Esophagus squamous epithelium (tissue), 5 donors: Measurements from ENCODE around the gene CREM. TPM values are rescaled to one million over a fixed set of nuclear protein-coding genes. Genes with fewer than 3 reads are reported as not detected.
A peak's percentile ranks its signal among the peaks of the same experiment; 100 is the strongest.

Source experiments
- DNase-seq: peaks from one replicate; lab custom pipeline; 2025; lab: John Stamatoyannopoulos, UW
- H3K27ac ChIP-seq, 4 donors: fragments of 200-600 bp; sonication (generic); one replicate each; pipeline ENCODE4 v1.5.1; 2016 to 2019; ENCODE audit warnings: mild to moderate bottlenecking in 1 of 4
- H3K27me3 ChIP-seq, 4 donors: fragments of 200-600 bp; sonication (generic); 1 replicate in 3 of 4; 2 replicates in 1 of 4; pipeline versions ENCODE4 v1.5.1 to v1.6.0; 2017 to 2021; ENCODE audit warnings: antibody characterized with exemption in 1 of 4
- H3K36me3 ChIP-seq, 3 donors: fragments of 200-600 bp; sonication (generic); one replicate each; pipeline ENCODE4 v1.5.1; 2016 to 2019
- H3K4me1 ChIP-seq, 3 donors: fragments of 200-600 bp; sonication (generic); one replicate each; pipeline ENCODE4 v1.5.1; 2017 to 2019
- H3K4me3 ChIP-seq, 4 donors: fragments of 200-600 bp; sonication (generic); 1 replicate in 3 of 4; 2 replicates in 1 of 4; pipeline ENCODE4 v1.5.1; 2016 to 2019; ENCODE audit warnings: mild to moderate bottlenecking in 2 of 4, moderate library complexity in 1 of 4
- H3K9me3 ChIP-seq, 3 donors: fragments of 200-600 bp; sonication (generic); one replicate each; pipeline ENCODE4 v1.5.1; 2016 to 2019
- CTCF ChIP-seq, 6 experiments: fragments of 450-650 bp in 4 of 6; fragments of 200-600 bp in 2 of 6; sonication (generic) in 2 of 6; IDR thresholded peaks; one replicate each; pipeline ENCODE4 v1.5.1; 2016 to 2019; ENCODE audit warnings: antibody characterized with exemption in 6 of 6, mild to moderate bottlenecking in 4 of 6, moderate library complexity in 4 of 6
- POLR2A ChIP-seq, 4 donors: fragments of 450-650 bp; IDR thresholded peaks; one replicate each; pipeline ENCODE4 v1.6.1; 2017; ENCODE audit warnings: antibody characterized with exemption in 4 of 4, mild to moderate bottlenecking in 4 of 4, moderate library complexity in 3 of 4
- WGBS, 2 donors: methylation state at CpG; one replicate each; pipeline ENCODE4 v1.1.5; 2018; 5-methylcytosine and 5-hydroxymethylcytosine counted together
- intact Hi-C: fragments of 100-400 bp; cut with DNase I; formaldehyde crosslinking; loops from one replicate; pipeline ENCODE4 v1.15.0; 2022
- total RNA-seq, 4 donors: library from RNA; depleted of rRNA; stranded (reverse); fragments of >200 nt; gene quantifications; one replicate each; pipeline ENCODE4 v1.1.0, GENCODE V29; 2016
- donor health status: DM: yes; HTN: yes; CAD: no.

CREM gene
- total RNA-seq, 4 donors from 2014 or later: 19.4 to 23.8 (median 21.6) TPM

- Histone ChIP-seq H3K27ac (peak overlapping the region in 2 of 4 donors; percentile 0 to 23), H3K9me3 (no peaks in the 10 kb centered on the region), H3K4me1 (peaks cover 0 to 6% (median 0%) of the 10 kb centered on the region in 3 donors), H3K27me3 (no peaks in the 10 kb centered on the region), H3K4me3 (no peak overlapping the region), H3K36me3 (no peaks in the 10 kb centered on the region)
- TF ChIP-seq CTCF (IDR thresholded peaks at IDR 0.05) (no peak), POLR2A (IDR thresholded peaks at IDR 0.05) (no peak)
- WGBS, 2 donors: 31 to 36% methylated on average over 5 of the region's 5 CpGs
- no peak for DNase-seq
- intact Hi-C loops: no loop called here
Observed at GRCh38 chr10:35172574-35172973, 45.9 kb downstream of the CREM start.

- TF ChIP-seq CTCF (IDR thresholded peaks at IDR 0.05) (no peak), POLR2A (IDR thresholded peaks at IDR 0.05) (no peak)
- Histone ChIP-seq H3K27ac (no peak overlapping the region), H3K36me3 (peaks cover 0 to 3% (median 0%) of the 10 kb centered on the region in 3 donors), H3K4me1 (no peaks in the 10 kb centered on the region), H3K9me3 (no peaks in the 10 kb centered on the region), H3K4me3 (no peak overlapping the region), H3K27me3 (no peaks in the 10 kb centered on the region)
- intact Hi-C loops: no loop called here
- no peak for DNase-seq
- WGBS, 2 donors: 88 to 94% methylated on average over 9 of the region's 9 CpGs
Observed at GRCh38 chr10:35178331-35178730, 51.7 kb downstream of the CREM start.

GRCh38 chr10:35182631-35183510 lies 56.2 kb downstream of the CREM start:
- no peaks in the 10 kb centered on the region for H3K4me1 ChIP-seq
- TF ChIP-seq POLR2A (IDR thresholded peaks at IDR 0.05) (no peak), CTCF (IDR thresholded peaks at IDR 0.05) (no peak)
- H3K27ac ChIP-seq: no peak overlapping the region
- peaks cover 0 to 3% (median 0%) of the 10 kb centered on the region in 3 donors for H3K36me3 ChIP-seq
- no peaks in the 10 kb centered on the region for H3K27me3 ChIP-seq
- no peak overlapping the region for H3K4me3 ChIP-seq
- H3K9me3 ChIP-seq: no peaks in the 10 kb centered on the region
- no peak for DNase-seq
- 67 to 74% methylated on average over 8 of the region's 8 CpGs for WGBS, 2 donors
- intact Hi-C loops: no loop called here

GRCh38 chr10:35184527-35185171 lies 58.0 kb downstream of the CREM start:
- H3K27ac ChIP-seq: no peak overlapping the region
- TF ChIP-seq POLR2A (IDR thresholded peaks at IDR 0.05): no peak
- no peak for TF ChIP-seq CTCF (IDR thresholded peaks at IDR 0.05)
- 65 to 67% methylated on average over 4 of the region's 4 CpGs for WGBS, 2 donors

More at GRCh38 chr10:35184527-35185171, 58.0 kb downstream of the CREM start:
- Histone ChIP-seq H3K4me3 (no peak overlapping the region), H3K36me3 (peaks cover 0 to 3% (median 0%) of the 10 kb centered on the region in 3 donors), H3K4me1 (no peaks in the 10 kb centered on the region), H3K9me3 (no peaks in the 10 kb centered on the region), H3K27me3 (no peaks in the 10 kb centered on the region)
- intact Hi-C loops: no loop called here
- DNase-seq: no peak
